HFFc6 (cell line): ENCODE results near the gene ZNF85. TPM values are rescaled to one million over a fixed set of nuclear protein-coding genes. Genes with fewer than 3 reads are reported as not detected.
A peak's percentile ranks its signal among the peaks of the same experiment; 100 is the strongest.
"Not testable (repeated sequence)": the region's sequence is repeated elsewhere in the genome, so short reads cannot be mapped to it uniquely, and the experiment has no call there.

Experiments used
- DNase-seq: peaks from one replicate; pipeline ENCODE4 v3.0.0-alpha.2; 2018
- H3K27ac Mint-ChIP-seq: 2 replicates; pipeline ENCODE4 v1.8.0; 2020; ENCODE audit warnings: mild to moderate bottlenecking, mixed read lengths
- H3K27me3 Mint-ChIP-seq: 2 replicates; pipeline ENCODE4 v1.8.0; 2021; ENCODE audit warnings: mild to moderate bottlenecking, moderate library complexity, mixed read lengths; ENCODE audit not compliant: insufficient read depth
- H3K36me3 Mint-ChIP-seq: 2 replicates; pipeline ENCODE4 v1.8.0; 2021; ENCODE audit warnings: low read depth, mixed read lengths
- H3K4me1 Mint-ChIP-seq: 2 replicates; pipeline ENCODE4 v1.8.0; 2020; ENCODE audit warnings: low read depth, mixed read lengths
- H3K4me3 Mint-ChIP-seq: 2 replicates; pipeline ENCODE4 v1.8.0; 2020; ENCODE audit warnings: mild to moderate bottlenecking, moderate library complexity, mixed read lengths
- H3K9me3 Mint-ChIP-seq: 2 replicates; pipeline ENCODE4 v1.8.0; 2020; ENCODE audit warnings: mild to moderate bottlenecking, mixed read lengths
- CTCF ChIP-seq: fragments of 200-600 bp; sonication (generic); IDR thresholded peaks from 2 replicates; pipeline ENCODE4 v1.5.0; 2021; ENCODE audit warnings: antibody characterized with exemption, mild to moderate bottlenecking
- total RNA-seq, 6 experiments: library from RNA; stranded (reverse); fragmentation: NEBNext Ultra II Directional; extraction: Animal tissue kit (Norgen Biotek cat#: 25700); gene quantifications; 2 replicates in 1 of 6; 3 replicates in 5 of 6; pipeline ENCODE4 v1.2.3, GENCODE V29; 2021

Gene ZNF85
- total RNA-seq, 6 experiments from 2014 or later, result 4.5 to 8.5 (median 7.6) TPM

- no peak for DNase-seq
- Mint-ChIP-seq H3K36me3 (no peaks in the 10 kb centered on the region), H3K9me3 (peaks cover 20% of the 10 kb centered on the region), H3K27ac (no peak overlapping the region), H3K4me1 (no peaks in the 10 kb centered on the region), H3K4me3 (no peak overlapping the region), H3K27me3 (no peaks in the 10 kb centered on the region)
- TF ChIP-seq CTCF, result no peak
These were observed 46.8 kb downstream of the ZNF85 start for GRCh38 chr19:20969898-20970297.

- not testable (repeated sequence) for H3K36me3 Mint-ChIP-seq, DNase-seq, H3K4me3 Mint-ChIP-seq, H3K27ac Mint-ChIP-seq, H3K4me1 Mint-ChIP-seq, H3K27me3 Mint-ChIP-seq
- peaks cover 17% of the 10 kb centered on the region for H3K9me3 Mint-ChIP-seq
These were observed 69.7 kb downstream of the ZNF85 start for GRCh38 chr19:20992788-20993187.

GRCh38 chr19:20999731-21000352, 76.8 kb downstream of the ZNF85 start:
- Mint-ChIP-seq H3K27me3 (peaks cover 2% of the 10 kb centered on the region; the same call in 1 of the 2 replicates), H3K9me3 (peaks cover 19% of the 10 kb centered on the region; the same call in 1 of the 2 replicates), H3K36me3 (no peaks in the 10 kb centered on the region), H3K4me3 (peak overlapping the region; percentile 45; the same call in 1 of the 2 replicates), H3K4me1 (no peaks in the 10 kb centered on the region), H3K27ac (no peak overlapping the region)
- no peak for TF ChIP-seq CTCF
- DNase-seq, result peak; percentile 4

Other genes starting within 250 kb of the ZNF85 start
- 1 to 10 TPM in 5 of 6 experiments, under 1 TPM in 1; 0.62 to 1.4 (median 1.2) TPM for gene ZNF66, start 146.9 kb upstream of the ZNF85 start, total RNA-seq
- 1 to 10 TPM; 5.4 to 9.2 (median 7.1) TPM for gene ZNF430, start 97.4 kb downstream of the ZNF85 start, total RNA-seq
- gene ZNF714, start 159.0 kb downstream of the ZNF85 start, total RNA-seq, result 10 to 100 TPM in 1 of 6 experiments, 1 to 10 TPM in 5; 5.4 to 10.8 (median 8.6) TPM
- gene ZNF431, start 218.8 kb downstream of the ZNF85 start, total RNA-seq, result 1 to 10 TPM; 4.0 to 6.8 (median 5.4) TPM